Thyroid gland (tissue), 4 donors: ENCODE measurements around the gene RHBDD1.

Experiments
- POLR2A ChIP-seq, 2 donors: fragments of 450-650 bp; IDR thresholded peaks; one replicate each; pipeline ENCODE4 v1.6.1; 2017; ENCODE audit warnings: antibody characterized with exemption in 2 of 2, mild to moderate bottlenecking in 2 of 2, moderate library complexity in 1 of 2
- TF ChIP-seq, protein P1 (sequence below), 6 experiments: fragments of 200-600 bp in 3 of 6; fragments of 450-650 bp in 3 of 6; sonication (generic) in 3 of 6; IDR thresholded peaks; one replicate each; pipeline ENCODE4 v1.5.1; 2016 to 2019; ENCODE audit warnings: antibody characterized with exemption in 6 of 6, mild to moderate bottlenecking in 2 of 6, inconsistent platforms in 1 of 6, moderate library complexity in 1 of 6

DNA sequence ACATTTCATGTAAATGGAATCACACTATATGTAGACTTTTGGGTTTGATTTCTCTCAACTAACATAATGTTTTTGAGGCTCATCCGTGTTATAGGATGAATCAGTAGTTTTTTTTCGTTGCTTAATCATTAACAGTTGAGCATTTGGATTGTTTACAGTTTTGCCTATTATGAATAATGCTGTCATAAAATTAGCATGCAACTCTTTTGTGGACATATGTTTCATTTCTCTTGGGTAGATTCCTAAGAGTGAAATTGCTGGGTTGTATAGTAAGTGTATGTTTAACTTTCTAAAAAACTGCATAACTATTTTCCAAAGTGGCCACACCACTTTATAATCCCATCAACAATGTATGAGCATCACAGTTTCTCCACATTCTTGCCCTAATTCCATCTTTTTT, 7.7 kb upstream of the RHBDD1 start:
- TF ChIP-seq, protein P1, sequence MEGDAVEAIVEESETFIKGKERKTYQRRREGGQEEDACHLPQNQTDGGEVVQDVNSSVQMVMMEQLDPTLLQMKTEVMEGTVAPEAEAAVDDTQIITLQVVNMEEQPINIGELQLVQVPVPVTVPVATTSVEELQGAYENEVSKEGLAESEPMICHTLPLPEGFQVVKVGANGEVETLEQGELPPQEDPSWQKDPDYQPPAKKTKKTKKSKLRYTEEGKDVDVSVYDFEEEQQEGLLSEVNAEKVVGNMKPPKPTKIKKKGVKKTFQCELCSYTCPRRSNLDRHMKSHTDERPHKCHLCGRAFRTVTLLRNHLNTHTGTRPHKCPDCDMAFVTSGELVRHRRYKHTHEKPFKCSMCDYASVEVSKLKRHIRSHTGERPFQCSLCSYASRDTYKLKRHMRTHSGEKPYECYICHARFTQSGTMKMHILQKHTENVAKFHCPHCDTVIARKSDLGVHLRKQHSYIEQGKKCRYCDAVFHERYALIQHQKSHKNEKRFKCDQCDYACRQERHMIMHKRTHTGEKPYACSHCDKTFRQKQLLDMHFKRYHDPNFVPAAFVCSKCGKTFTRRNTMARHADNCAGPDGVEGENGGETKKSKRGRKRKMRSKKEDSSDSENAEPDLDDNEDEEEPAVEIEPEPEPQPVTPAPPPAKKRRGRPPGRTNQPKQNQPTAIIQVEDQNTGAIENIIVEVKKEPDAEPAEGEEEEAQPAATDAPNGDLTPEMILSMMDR (IDR thresholded peaks at IDR 0.05), result no peak
- TF ChIP-seq POLR2A (IDR thresholded peaks at IDR 0.05), result no peak
